ENCODE data around the gene C20orf144.

The C20orf144 gene

GRCh38 chr20:33689493-33689892, 27.4 kb downstream of the C20orf144 start:
- no peaks in the 10 kb centered on the region for H3K36me3 Mint-ChIP-seq (ENCODE audit: low read depth)
- no peaks in the 10 kb centered on the region for H3K9me3 Mint-ChIP-seq
- TF ChIP-seq CTCF (IDR thresholded peaks at IDR 0.05): no peak
- no peak for DNase-seq
- H3K27ac Mint-ChIP-seq: no peak overlapping the region
- H3K4me3 Mint-ChIP-seq: no peak overlapping the region
- H3K4me1 Mint-ChIP-seq: peaks cover 34% of the 10 kb centered on the region
- peaks cover 2% of the 10 kb centered on the region for H3K27me3 Mint-ChIP-seq (ENCODE audit: low read depth, poor library complexity)

GRCh38 chr20:33689973-33690372, 27.8 kb downstream of the C20orf144 start:
- no peak overlapping the region for H3K27ac Mint-ChIP-seq
- DNase-seq: no peak

DNA sequence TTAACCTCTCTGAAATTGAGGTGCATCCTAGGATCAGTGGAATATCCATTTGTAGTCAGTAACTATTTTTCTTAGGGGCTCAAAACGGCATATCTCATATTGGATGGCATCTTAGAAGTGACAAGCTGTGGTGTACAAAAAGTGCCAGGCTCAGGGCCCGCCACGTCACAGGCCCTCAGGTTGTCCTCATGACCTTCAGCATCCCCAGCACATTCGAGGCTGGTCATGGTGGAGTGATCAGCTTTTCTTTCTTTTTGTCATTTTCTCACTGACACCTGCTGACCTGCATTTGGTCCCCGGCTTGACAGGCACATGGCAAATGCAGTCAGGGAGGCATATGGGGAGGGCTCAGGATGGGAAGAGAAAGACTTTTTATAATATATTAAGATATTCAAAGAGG, 31.2 kb downstream of the C20orf144 start:
- H3K4me1 Mint-ChIP-seq: peaks cover 20% of the 10 kb centered on the region
- H3K36me3 Mint-ChIP-seq (ENCODE audit: low read depth): peaks cover 8% of the 10 kb centered on the region
- DNase-seq: no peak
- H3K27me3 Mint-ChIP-seq (ENCODE audit: low read depth, poor library complexity): peaks cover 3% of the 10 kb centered on the region
- peaks cover 14% of the 10 kb centered on the region for H3K9me3 Mint-ChIP-seq
- TF ChIP-seq CTCF (IDR thresholded peaks at IDR 0.05): no peak
- H3K27ac Mint-ChIP-seq: no peak overlapping the region
- H3K4me3 Mint-ChIP-seq: no peak overlapping the region

More at GRCh38 chr20:33689973-33690372, 27.8 kb downstream of the C20orf144 start:
- H3K9me3 Mint-ChIP-seq: no peaks in the 10 kb centered on the region
- no peak for TF ChIP-seq CTCF (IDR thresholded peaks at IDR 0.05)
- H3K27me3 Mint-ChIP-seq (ENCODE audit: low read depth, poor library complexity): peaks cover 2% of the 10 kb centered on the region
- peaks cover 32% of the 10 kb centered on the region for H3K4me1 Mint-ChIP-seq
- no peak overlapping the region for H3K4me3 Mint-ChIP-seq
- no peaks in the 10 kb centered on the region for H3K36me3 Mint-ChIP-seq (ENCODE audit: low read depth)

GRCh38 chr20:33693741-33694638, 31.9 kb downstream of the C20orf144 start:
- no peak for TF ChIP-seq CTCF (IDR thresholded peaks at IDR 0.05)
- H3K4me3 Mint-ChIP-seq: no peak overlapping the region
- H3K27ac Mint-ChIP-seq: peak overlapping the region; percentile 6
- peaks cover 3% of the 10 kb centered on the region for H3K27me3 Mint-ChIP-seq (ENCODE audit: low read depth, poor library complexity)
- peaks cover 20% of the 10 kb centered on the region for H3K4me1 Mint-ChIP-seq
- peaks cover 19% of the 10 kb centered on the region for H3K9me3 Mint-ChIP-seq
- no peak for DNase-seq
- H3K36me3 Mint-ChIP-seq (ENCODE audit: low read depth): peaks cover 8% of the 10 kb centered on the region

- no peak for TF ChIP-seq CTCF (IDR thresholded peaks at IDR 0.05)
- Mint-ChIP-seq H3K9me3 (peaks cover 20% of the 10 kb centered on the region), H3K4me3 (no peak overlapping the region), H3K36me3 (ENCODE audit: low read depth) (peaks cover 8% of the 10 kb centered on the region), H3K27me3 (ENCODE audit: low read depth, poor library complexity) (peaks cover 3% of the 10 kb centered on the region), H3K4me1 (peaks cover 20% of the 10 kb centered on the region), H3K27ac (peak overlapping the region; percentile 6)
- DNase-seq: no peak
Measured at GRCh38 chr20:33694639-33695012, 32.5 kb downstream of the C20orf144 start.

DNA sequence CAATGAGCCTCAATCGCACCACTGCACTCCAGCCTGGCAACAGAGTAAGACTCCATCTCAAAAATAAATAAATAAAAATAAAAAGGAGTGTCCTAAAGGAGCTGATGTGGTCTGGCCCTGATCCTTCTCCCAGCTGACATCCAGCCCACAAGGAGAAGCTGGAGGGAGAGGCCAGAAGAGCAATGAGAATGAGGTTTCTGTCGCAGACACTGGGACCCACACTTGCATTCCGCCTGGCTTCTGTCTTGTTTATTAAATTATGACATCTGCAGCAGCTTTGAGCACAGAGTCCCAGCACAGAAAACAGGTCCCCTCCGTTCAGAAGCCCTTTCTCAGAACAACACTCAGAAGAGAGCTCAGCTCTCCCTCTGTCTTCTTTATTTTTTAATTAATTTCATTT, 34.3 kb downstream of the C20orf144 start:
- Mint-ChIP-seq H3K27ac (no peak overlapping the region), H3K4me1 (peaks cover 17% of the 10 kb centered on the region), H3K36me3 (ENCODE audit: low read depth) (peaks cover 8% of the 10 kb centered on the region), H3K4me3 (no peak overlapping the region), H3K27me3 (ENCODE audit: low read depth, poor library complexity) (peaks cover 3% of the 10 kb centered on the region), H3K9me3 (peaks cover 29% of the 10 kb centered on the region)
- no peak for DNase-seq
- no peak for TF ChIP-seq CTCF (IDR thresholded peaks at IDR 0.05)

Measured in nephron progenitor cell (in vitro differentiated cells).